OCI-LY3 (cell line): ENCODE measurements around the gene C10orf90.

Source experiments
- H2AFZ ChIP-seq: fragments of 200-600, 300-600 bp; shearing (Covaris generic); 2 replicates; pipeline ENCODE4 v1.6.0; 2014; ENCODE audit warnings: antibody characterized with exemption, low read depth, low read length
- H3K27ac ChIP-seq: fragments of 200-600, 300-600 bp; sonication (generic); 2 replicates; pipeline ENCODE4 v1.5.1; 2014; ENCODE audit warnings: mild to moderate bottlenecking, low read length, moderate library complexity, mixed read lengths
- H3K27me3 ChIP-seq: fragments of 200-600, 300-600 bp; sonication (generic); 2 replicates; pipeline ENCODE4 v1.6.1; 2014; ENCODE audit warnings: low read depth, low read length, mixed read lengths
- H3K36me3 ChIP-seq: fragments of 200-600, 300-600 bp; sonication (generic); replicated peaks from 2 replicates; pipeline ENCODE3; 2014; ENCODE audit warnings: low read depth, low read length, mixed read lengths
- H3K4me1 ChIP-seq: fragments of 300-600, 200-600 bp; sonication (generic); 2 replicates; pipeline ENCODE4 v1.6.1; 2014; ENCODE audit warnings: low read length, mixed read lengths
- H3K4me2 ChIP-seq: fragments of 200-600, 300-600 bp; sonication (generic); 2 replicates; pipeline ENCODE4 v1.6.1; 2014; ENCODE audit warnings: low read length, mixed read lengths
- H3K4me3 ChIP-seq: fragments of 300-600, 200-600 bp; sonication (generic); 2 replicates; pipeline ENCODE4 v1.5.1; 2014; ENCODE audit warnings: antibody characterized with exemption, mild to moderate bottlenecking, low read length, moderate library complexity
- H3K79me2 ChIP-seq: fragments of 300-600, 200-600 bp; shearing (Covaris generic); 2 replicates; pipeline ENCODE4 v1.6.1; 2014; ENCODE audit warnings: mild to moderate bottlenecking, low read length, mixed read lengths
- H3K9ac ChIP-seq: fragments of 300-600, 200-600 bp; shearing (Covaris generic); 2 replicates; pipeline ENCODE4 v1.6.0; 2014; ENCODE audit warnings: mild to moderate bottlenecking, low read length, moderate library complexity
- H3K9me3 ChIP-seq: fragments of 200-600, 300-600 bp; shearing (Covaris generic); 2 replicates; pipeline ENCODE4 v1.6.1; 2014; ENCODE audit warnings: low read length, mixed read lengths; ENCODE audit not compliant: insufficient read depth
- H4K20me1 ChIP-seq: fragments of 200-600, 300-600 bp; sonication (generic); 2 replicates; pipeline ENCODE4 v1.6.1; 2016; ENCODE audit warnings: low read length, mixed read lengths; ENCODE audit not compliant: insufficient read depth
- CTCF ChIP-seq: fragments of 200-600, 300-600 bp; sonication (generic); IDR thresholded peaks from 2 replicates; pipeline ENCODE4 v1.5.1; 2014; ENCODE audit warnings: antibody characterized with exemption, low read length, low read depth
- EZH2phosphoT487 ChIP-seq: fragments of 200-600 bp; shearing (Covaris generic); IDR thresholded peaks from 2 replicates; pipeline ENCODE4 v1.6.1; 2018; ENCODE audit warnings: antibody characterized with exemption, mixed run types, low read depth

The C10orf90 gene

DNA sequence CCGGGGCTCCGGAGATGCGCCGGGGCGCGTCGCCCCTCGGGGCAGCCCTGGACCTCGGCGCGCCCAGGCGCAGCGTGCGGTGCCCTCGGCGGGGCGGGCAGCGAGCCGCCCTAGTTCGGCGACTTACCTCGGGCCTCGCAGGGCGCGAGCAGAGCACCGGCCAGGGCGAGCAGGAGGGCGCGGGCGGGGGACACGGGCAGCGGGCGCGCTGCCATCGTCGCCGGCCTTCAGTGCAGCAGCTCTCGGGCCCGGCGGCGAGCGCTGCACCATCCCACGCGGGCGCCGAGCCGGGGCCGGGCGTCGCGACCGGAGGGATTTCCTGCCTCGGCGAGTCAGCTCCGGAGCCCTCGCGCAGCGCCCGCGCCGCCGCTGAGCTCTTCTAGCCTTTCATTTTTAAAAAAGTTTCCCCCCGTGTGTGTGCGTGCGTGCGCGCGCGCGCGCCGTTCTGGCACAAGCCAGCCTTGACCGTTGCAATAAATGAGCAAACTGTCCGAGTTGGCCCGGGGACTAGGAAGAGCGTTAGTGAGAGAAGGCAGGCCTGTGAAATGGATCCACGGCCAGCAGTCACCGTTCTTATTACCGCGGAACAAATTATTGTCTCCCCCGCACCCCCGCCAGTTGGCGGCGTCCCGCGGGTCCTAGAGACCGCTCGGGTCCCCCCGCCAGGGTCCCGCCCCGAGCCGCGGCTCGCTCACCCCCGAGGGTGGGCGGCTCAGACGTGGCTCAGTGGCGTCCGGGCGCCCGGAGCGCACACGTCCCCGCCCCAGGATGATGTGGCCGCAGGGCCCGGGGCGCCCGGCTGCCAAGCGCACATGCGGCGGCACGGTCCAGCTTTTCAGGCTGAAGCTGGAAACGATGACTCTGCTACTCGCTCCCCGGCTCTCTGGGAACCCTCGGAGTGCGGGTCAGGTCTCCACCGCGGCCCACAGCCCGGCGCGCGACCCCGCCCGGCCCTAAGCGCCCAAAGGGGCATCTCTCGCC, 282.3 kb downstream of the C10orf90 start, which contains the start of gene ADAM12:
Gene ADAM12, minus strand, starts transcription at position 547 of the 981 bp plus-strand sequence. Its CDS starts 332 bp downstream, at position 215.
- Histone ChIP-seq H3K4me1 (no peaks in the 10 kb centered on the region), H3K36me3 (no peaks in the 10 kb centered on the region), H3K4me2 (no peak within 1 kb of the TSS), H3K79me2 (no peaks in the 10 kb centered on the region), H3K9me3 (no peaks in the 10 kb centered on the region), H3K9ac (no peak within 1 kb of the TSS), H3K4me3 (no peak within 1 kb of the TSS), H3K27ac (no peak within 1 kb of the TSS), H4K20me1 (no peaks in the 10 kb centered on the region), H2AFZ (no peak within 1 kb of the TSS), H3K27me3 (no peaks in the 10 kb centered on the region)
- TF ChIP-seq CTCF (no peak), EZH2phosphoT487 (no peak)

DNA sequence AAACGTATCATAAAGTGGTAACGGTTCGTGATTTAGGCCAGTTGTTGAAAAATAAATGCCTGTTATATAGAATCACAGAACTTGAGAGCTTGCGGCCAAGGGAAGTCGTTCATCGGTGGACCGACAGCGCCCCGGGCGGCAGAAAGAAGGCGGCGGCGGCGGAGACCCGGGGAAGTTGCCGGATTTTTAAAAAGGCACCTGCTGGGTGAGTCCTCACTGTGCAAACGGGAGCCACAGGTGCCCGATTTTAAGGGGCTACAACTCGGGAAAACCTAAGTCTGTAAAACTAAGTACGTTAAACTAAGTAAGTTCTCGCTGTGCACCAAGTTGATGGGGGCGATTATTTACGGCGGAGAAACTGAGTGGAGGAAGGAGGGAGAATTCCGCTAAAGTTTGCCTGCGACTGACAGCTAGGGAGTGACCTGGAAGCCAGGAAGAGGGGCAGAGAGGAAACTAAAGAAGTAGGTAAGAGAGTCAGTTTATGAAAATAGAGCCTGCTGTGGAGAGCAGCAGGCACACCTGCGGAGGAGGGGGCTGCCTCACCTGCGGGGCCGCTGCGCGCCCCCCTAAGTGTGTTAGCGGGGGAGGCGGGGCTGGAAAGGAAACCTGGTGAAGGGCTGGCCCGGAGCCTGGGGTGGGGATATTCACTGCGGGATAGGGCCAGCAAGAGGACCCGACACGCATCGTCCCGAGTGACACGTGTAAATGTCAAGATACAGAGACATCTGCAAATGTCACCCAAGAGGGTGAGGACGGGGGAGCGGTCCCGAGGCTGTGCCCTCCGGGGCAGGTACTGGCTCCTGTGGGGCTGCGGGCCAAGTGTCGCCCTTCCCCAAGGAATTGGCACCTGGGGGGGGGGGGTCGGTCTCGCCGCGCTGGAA, 283.2 kb downstream of the C10orf90 start:
- Histone ChIP-seq H3K9ac (no peak overlapping the region), H2AFZ (no peak overlapping the region), H3K4me2 (no peak overlapping the region), H3K27me3 (no peaks in the 10 kb centered on the region), H3K4me1 (no peaks in the 10 kb centered on the region), H4K20me1 (no peaks in the 10 kb centered on the region), H3K27ac (no peak overlapping the region), H3K79me2 (no peaks in the 10 kb centered on the region), H3K36me3 (no peaks in the 10 kb centered on the region), H3K9me3 (no peaks in the 10 kb centered on the region), H3K4me3 (no peak overlapping the region)
- TF ChIP-seq EZH2phosphoT487 (no peak), CTCF (no peak)

DNA sequence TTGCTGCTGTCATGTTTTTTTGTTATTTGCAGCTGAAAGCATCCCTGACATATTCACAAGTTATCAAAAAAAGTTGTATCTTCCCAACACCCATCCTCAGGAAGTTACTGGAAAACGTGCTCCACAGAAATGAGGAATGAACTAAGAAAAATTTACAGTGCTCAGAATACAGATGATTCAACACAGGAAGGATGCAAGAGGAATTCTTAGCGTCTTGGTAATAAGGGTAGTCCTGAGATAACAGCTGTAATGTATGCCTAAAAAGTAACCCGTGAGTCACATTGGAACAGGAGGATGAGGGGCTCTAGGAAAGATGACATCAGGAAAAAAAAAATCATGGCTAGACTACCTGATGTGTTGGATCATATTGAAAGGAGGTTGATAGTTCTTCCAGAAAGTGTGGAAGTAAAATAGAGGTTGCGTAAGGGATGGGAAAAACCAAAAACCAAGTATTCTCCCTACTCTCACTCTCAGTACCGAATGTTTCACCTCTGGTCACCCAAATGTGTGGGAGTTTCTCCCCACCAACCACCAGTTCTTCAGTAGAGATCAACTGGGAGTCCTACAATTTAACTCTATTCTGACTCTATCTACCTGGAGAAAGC, 286.1 kb downstream of the C10orf90 start:
- TF ChIP-seq CTCF (no peak), EZH2phosphoT487 (no peak)
- Histone ChIP-seq H3K4me2 (no peak overlapping the region), H3K27ac (no peak overlapping the region), H3K27me3 (no peaks in the 10 kb centered on the region), H3K36me3 (no peaks in the 10 kb centered on the region), H2AFZ (no peak overlapping the region), H3K4me3 (no peak overlapping the region), H4K20me1 (no peaks in the 10 kb centered on the region), H3K9ac (no peak overlapping the region), H3K9me3 (no peaks in the 10 kb centered on the region), H3K4me1 (no peaks in the 10 kb centered on the region), H3K79me2 (no peaks in the 10 kb centered on the region)
